ENCODE results near the gene AGPAT2. TPM values are rescaled to one million over a fixed set of nuclear protein-coding genes. Genes with fewer than 3 reads are reported as not detected.

AGPAT2 gene
- total RNA-seq, 1 donor from 2014 or later = 106 TPM

GRCh38 chr9:136645352-136645902 is 41.8 kb downstream of the AGPAT2 start:
- Histone ChIP-seq H3K4me3 (peak overlapping the region; percentile 51), H3K27me3 (ENCODE audit: low read depth) (no peaks in the 10 kb centered on the region), H3K4me1 (peaks cover 50% of the 10 kb centered on the region), H3K9me3 (no peaks in the 10 kb centered on the region), H3K27ac (peak overlapping the region; percentile 89), H3K36me3 (no peaks in the 10 kb centered on the region)
- peak; percentile 57 for DNase-seq
- TF ChIP-seq CTCF (IDR thresholded peaks at IDR 0.05) = no peak
- no peak for ATAC-seq
- intact Hi-C loops (cut with DNase I) = no loop called here

DNA sequence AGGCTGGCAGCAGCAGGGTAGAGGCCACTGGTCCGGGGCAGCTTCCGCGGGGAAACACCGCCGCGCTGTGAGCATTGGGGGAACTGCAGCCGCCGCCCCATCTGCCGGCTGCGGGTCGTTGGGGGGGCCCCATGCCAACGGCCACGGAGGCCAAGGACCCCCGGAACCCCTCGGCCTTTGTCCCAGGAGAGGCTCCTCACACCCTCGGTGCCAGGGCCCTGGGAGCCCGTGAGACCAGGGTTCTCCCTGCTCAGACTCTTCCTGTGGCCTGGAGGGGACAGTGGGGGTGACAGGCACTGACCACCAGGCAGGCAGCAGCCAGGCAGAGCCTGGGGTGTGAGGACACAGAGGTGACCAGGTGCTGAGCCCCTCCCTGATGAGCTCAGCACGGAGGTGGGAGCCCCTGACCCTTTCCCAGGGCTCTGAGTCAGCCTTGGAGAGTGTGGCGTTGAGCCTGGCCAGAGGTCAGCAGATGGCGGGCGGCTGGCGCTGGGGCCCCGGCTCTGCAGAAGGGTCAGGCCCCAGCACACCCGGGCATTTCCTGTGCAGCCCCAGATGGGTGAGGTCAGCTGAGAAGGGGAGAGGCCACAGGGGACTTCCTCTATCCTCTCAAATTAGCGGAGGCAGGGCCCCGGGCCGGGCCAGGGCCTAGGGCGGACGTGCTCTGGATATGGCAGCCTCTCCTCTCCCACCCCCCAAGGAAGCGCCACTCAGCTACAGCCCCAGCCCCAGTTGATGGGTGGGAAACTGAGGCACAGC is 42.5 kb downstream of the AGPAT2 start:
- intact Hi-C loops (cut with DNase I) = no loop called here
- peak; percentile 94 for TF ChIP-seq CTCF (IDR thresholded peaks at IDR 0.05)
- Histone ChIP-seq H3K4me1 (peaks cover 50% of the 10 kb centered on the region), H3K27ac (peak overlapping the region; percentile 89), H3K4me3 (peak overlapping the region; percentile 51), H3K27me3 (ENCODE audit: low read depth) (no peaks in the 10 kb centered on the region), H3K36me3 (no peaks in the 10 kb centered on the region), H3K9me3 (no peaks in the 10 kb centered on the region)
- peak; percentile 94 to 95 for ATAC-seq
- peak; percentile 90 for DNase-seq

DNA sequence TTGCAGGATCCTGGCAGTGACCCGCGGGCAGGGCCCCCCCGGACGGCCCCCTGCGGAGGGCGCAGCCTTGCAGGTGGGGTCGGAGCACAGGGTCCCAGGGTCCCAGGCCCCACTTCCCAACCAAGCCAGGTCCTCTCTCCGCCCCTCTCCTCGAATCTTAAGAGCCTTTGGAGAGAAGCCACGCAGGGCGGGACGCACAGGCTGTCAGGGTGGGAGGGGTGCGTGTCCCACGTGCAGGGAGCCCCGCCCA is 43.0 kb downstream of the AGPAT2 start:
- Histone ChIP-seq H3K9me3 (no peaks in the 10 kb centered on the region), H3K27ac (peak overlapping the region; percentile 89), H3K4me3 (peak overlapping the region; percentile 51), H3K27me3 (ENCODE audit: low read depth) (no peaks in the 10 kb centered on the region), H3K36me3 (no peaks in the 10 kb centered on the region), H3K4me1 (peaks cover 45% of the 10 kb centered on the region)
- ATAC-seq (peak in 1 of 2 donors; percentile 7), DNase-seq (peak; percentile 96)
- TF ChIP-seq CTCF (IDR thresholded peaks at IDR 0.05) = no peak
- intact Hi-C loops (cut with DNase I) = no loop called here

DNA sequence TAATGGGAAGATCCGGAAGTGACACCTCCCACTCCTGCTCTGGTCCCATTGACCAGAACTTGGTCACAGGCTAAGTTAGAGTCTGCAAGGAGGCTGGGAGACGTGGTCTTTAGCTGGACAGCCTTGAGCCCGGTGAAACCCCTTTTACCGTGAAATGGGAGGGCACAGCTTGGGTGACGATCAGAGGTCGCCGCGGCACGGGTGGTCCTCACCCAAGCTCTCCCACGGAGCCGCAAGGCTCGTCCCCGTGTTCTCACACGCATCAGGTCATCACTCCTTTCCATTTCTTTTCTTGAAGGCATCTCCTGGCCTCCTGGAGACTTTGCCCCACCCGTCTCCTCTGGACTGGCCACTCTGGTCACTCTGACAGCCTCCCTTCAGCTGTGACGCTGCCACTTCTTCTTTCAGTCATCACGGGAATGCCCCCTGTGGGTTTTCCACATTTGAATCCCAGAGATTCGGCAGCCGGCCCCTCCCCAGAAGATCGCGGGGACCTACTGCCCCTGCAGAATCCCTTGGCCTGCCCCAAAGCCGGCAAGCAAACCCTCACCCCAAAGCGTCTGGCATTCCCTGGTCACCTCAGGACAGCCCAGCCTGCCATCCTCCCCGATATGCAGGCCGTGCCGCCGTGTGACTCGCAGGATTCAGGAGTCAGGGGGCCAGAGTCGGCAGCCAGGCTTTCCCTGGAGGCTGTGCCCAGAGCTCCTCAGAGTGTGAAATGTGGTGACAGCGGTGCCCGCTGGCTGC is 43.5 kb downstream of the AGPAT2 start:
- no peaks in the 10 kb centered on the region for H3K36me3 ChIP-seq
- H3K27me3 ChIP-seq (ENCODE audit: low read depth) = no peaks in the 10 kb centered on the region
- intact Hi-C loops (cut with DNase I) = no loop called here
- H3K27ac ChIP-seq = peak overlapping the region; percentile 89
- peak overlapping the region; percentile 51 for H3K4me3 ChIP-seq
- no peaks in the 10 kb centered on the region for H3K9me3 ChIP-seq
- DNase-seq (peak; percentile 55), ATAC-seq (peak; percentile 8 to 18)
- peaks cover 42% of the 10 kb centered on the region for H3K4me1 ChIP-seq
- no peak for TF ChIP-seq CTCF (IDR thresholded peaks at IDR 0.05)

DNA sequence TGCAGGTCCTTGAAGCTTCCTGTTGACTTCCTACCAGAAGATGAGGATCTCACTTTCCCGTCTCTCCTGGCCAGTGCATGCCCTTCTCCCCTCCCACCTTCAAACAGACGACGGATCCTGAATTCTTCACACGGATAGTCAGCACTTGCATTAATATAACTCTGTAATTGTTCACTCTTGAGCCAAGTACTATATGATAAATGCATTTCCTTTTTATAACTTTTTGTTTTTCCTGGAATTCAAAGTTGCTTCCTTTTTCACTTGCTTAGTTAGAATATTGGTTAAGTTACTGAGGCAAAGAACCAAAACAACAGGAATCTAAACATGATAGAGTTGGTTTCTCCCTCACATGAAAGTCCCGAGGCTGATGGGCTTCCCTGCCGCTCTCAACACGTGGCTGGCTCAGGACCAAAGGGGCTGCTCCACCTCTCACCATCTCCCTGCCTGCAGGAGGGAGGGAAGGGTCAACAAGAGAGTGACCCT is 44.8 kb downstream of the AGPAT2 start:
- H3K4me1 ChIP-seq = peaks cover 38% of the 10 kb centered on the region
- no peak for ATAC-seq
- no peak overlapping the region for H3K27ac ChIP-seq
- intact Hi-C loops (cut with DNase I) = no loop called here
- H3K27me3 ChIP-seq (ENCODE audit: low read depth) = no peaks in the 10 kb centered on the region
- no peaks in the 10 kb centered on the region for H3K36me3 ChIP-seq
- TF ChIP-seq CTCF (IDR thresholded peaks at IDR 0.05) = no peak
- no peaks in the 10 kb centered on the region for H3K9me3 ChIP-seq
- H3K4me3 ChIP-seq = peak overlapping the region; percentile 51
- peak; percentile 49 for DNase-seq

All from lower lobe of right lung (tissue), 2 donors.